Neural cell (in vitro differentiated cells): Measurements from ENCODE around the gene SPAAR. TPM values are rescaled to one million over a fixed set of nuclear protein-coding genes. Genes with fewer than 3 reads are reported as not detected.

Source experiments
- H2AFZ ChIP-seq: fragments of 200-600, 300-800 bp; sonication (generic), shearing (Covaris generic); 2 replicates; pipeline ENCODE4 v1.6.0; 2014; ENCODE audit warnings: low read depth, mild to moderate bottlenecking, antibody characterized with exemption, low read length, moderate library complexity
- H3F3A ChIP-seq: fragments of 200-600 bp; shearing (Covaris generic); 2 replicates; pipeline ENCODE4 v1.6.1; 2016; ENCODE audit warnings: mild to moderate bottlenecking, moderate library complexity, mixed read lengths, antibody characterized with exemption, low read length; ENCODE audit not compliant: insufficient read depth, poor library complexity, severe bottlenecking
- H3K27ac ChIP-seq: fragments of 200-600, 300-800 bp; sonication (generic), shearing (Covaris generic); 2 replicates; pipeline ENCODE4 v1.5.1; 2014; ENCODE audit warnings: mild to moderate bottlenecking, low read length, moderate library complexity
- H3K27me3 ChIP-seq: fragments of 300-800, 200-600 bp; sonication (generic), shearing (Covaris generic); 2 replicates; pipeline ENCODE4 v1.6.0; 2014; ENCODE audit warnings: mild to moderate bottlenecking, low read depth, low read length, moderate library complexity; ENCODE audit not compliant: insufficient read depth
- H3K36me3 ChIP-seq: fragments of 300-800, 200-600 bp; sonication (generic), shearing (Covaris generic); 2 replicates; pipeline ENCODE4 v1.5.1; 2014; ENCODE audit warnings: mild to moderate bottlenecking, antibody characterized with exemption, low read length, moderate library complexity; ENCODE audit not compliant: insufficient read depth
- H3K4me2 ChIP-seq: fragments of 300-800, 200-600 bp; sonication (generic), shearing (Covaris generic); 2 replicates; pipeline ENCODE4 v1.6.0; 2014; ENCODE audit warnings: mild to moderate bottlenecking, low read length
- H3K4me3 ChIP-seq: fragments of 300-800, 200-600 bp; sonication (generic), shearing (Covaris generic); 2 replicates; pipeline ENCODE4 v1.5.1; 2014; ENCODE audit warnings: mild to moderate bottlenecking, low read length, moderate library complexity
- H3K79me2 ChIP-seq: fragments of 200-600 bp; shearing (Covaris generic); replicated peaks from 2 replicates; pipeline ENCODE4 v1.6.0; 2014; ENCODE audit warnings: mild to moderate bottlenecking, low read length, moderate library complexity; ENCODE audit not compliant: insufficient read depth
- H3K9ac ChIP-seq: fragments of 300-800, 200-600 bp; sonication (generic), shearing (Covaris generic); 2 replicates; pipeline ENCODE4 v1.6.1; 2016; ENCODE audit warnings: mild to moderate bottlenecking, low read length, mixed read lengths
- H3K9me2 ChIP-seq: fragments of 200-600 bp; shearing (Covaris generic); 2 replicates; pipeline ENCODE4 v1.6.1; 2016; ENCODE audit warnings: mild to moderate bottlenecking, low read length, mixed read lengths; ENCODE audit not compliant: insufficient read depth
- H3K9me3 ChIP-seq: fragments of 200-600, 300-800 bp; sonication (generic), shearing (Covaris generic); 2 replicates; pipeline ENCODE4 v1.6.1; 2016; ENCODE audit warnings: mild to moderate bottlenecking, mixed run types, low read length, moderate library complexity, mixed read lengths
- H4K20me1 ChIP-seq: fragments of 200-600 bp; shearing (Covaris generic); 2 replicates; pipeline ENCODE4 v1.6.1; 2016; ENCODE audit warnings: mild to moderate bottlenecking, mixed run types; ENCODE audit not compliant: insufficient read depth
- CTCF ChIP-seq: fragments of 450-650 bp; IDR thresholded peaks from 2 replicates; pipeline ENCODE4 v1.5.1; 2014; ENCODE audit warnings: antibody characterized with exemption, mild to moderate bottlenecking, moderate library complexity; ENCODE audit not compliant: poor library complexity, severe bottlenecking
- EP300 ChIP-seq: fragments of 450-650 bp; conservative IDR thresholded peaks from 2 replicates; pipeline ENCODE4 v1.6.1; 2014; ENCODE audit warnings: antibody characterized with exemption, mild to moderate bottlenecking, moderate library complexity; ENCODE audit not compliant: poor library complexity, severe bottlenecking
- EZH2 ChIP-seq: fragments of 200-600, 300-800 bp; shearing (Covaris generic), sonication (generic); IDR thresholded peaks from 2 replicates; pipeline ENCODE4 v1.6.1; 2014; ENCODE audit warnings: antibody characterized with exemption, low read length, borderline replicate concordance, mild to moderate bottlenecking; ENCODE audit not compliant: insufficient read depth, poor library complexity, severe bottlenecking
- MXI1 ChIP-seq: fragments of 450-650 bp; conservative IDR thresholded peaks from 2 replicates; pipeline ENCODE4 v1.6.1; 2014; ENCODE audit warnings: antibody characterized with exemption, mild to moderate bottlenecking; ENCODE audit not compliant: poor library complexity, severe bottlenecking
- POLR2AphosphoS5 ChIP-seq: IDR thresholded peaks from 2 replicates; pipeline ENCODE4 v1.6.1; 2012
- RAD21 ChIP-seq: fragments of 450-650 bp; conservative IDR thresholded peaks from 2 replicates; pipeline ENCODE4 v1.6.1; 2014; ENCODE audit warnings: antibody characterized with exemption, mild to moderate bottlenecking, moderate library complexity
- REST ChIP-seq: IDR thresholded peaks from 2 replicates; pipeline ENCODE4 v1.6.1; 2012; ENCODE audit warnings: borderline replicate concordance
- SMC3 ChIP-seq: fragments of 450-650 bp; conservative IDR thresholded peaks from 2 replicates; pipeline ENCODE4 v1.6.1; 2014; ENCODE audit warnings: antibody characterized with exemption, mild to moderate bottlenecking, moderate library complexity; ENCODE audit not compliant: poor library complexity
- TAF1 ChIP-seq: IDR thresholded peaks from 2 replicates; pipeline ENCODE4 v1.6.1; 2012; ENCODE audit warnings: low read depth
- polyA plus RNA-seq: library from polyadenylated mRNA; depleted of rRNA; stranded (reverse); fragments of >200 nt; gene quantifications from 2 replicates; pipeline ENCODE4 v1.2.3, GENCODE V29; 2014

SPAAR gene
- polyA plus RNA-seq, 1 donor from 2014 or later, result 0.35 TPM

- H3K4me3 ChIP-seq, result no peak overlapping the region
- no peak overlapping the region for H3K9ac ChIP-seq
- TF ChIP-seq CTCF (no peak), TAF1 (no peak), MXI1 (no peak), POLR2AphosphoS5 (no peak), EP300 (no peak), RAD21 (no peak), REST (no peak), SMC3 (no peak), EZH2 (no peak)
These were observed 2.2 kb upstream of the SPAAR start for GRCh38 chr9:35906923-35907699.

GRCh38 chr9:35907711-35908503 lies 1.4 kb upstream of the SPAAR start:
- H3K79me2 ChIP-seq, result no peaks in the 10 kb centered on the region
- TF ChIP-seq REST (no peak), SMC3 (no peak), TAF1 (no peak), MXI1 (no peak), POLR2AphosphoS5 (no peak), RAD21 (no peak), EZH2 (no peak), CTCF (no peak), EP300 (no peak)
- no peak overlapping the region for H3K4me3 ChIP-seq
- H3K36me3 ChIP-seq, result no peaks in the 10 kb centered on the region
- no peak overlapping the region for H3K9ac ChIP-seq
- no peaks in the 10 kb centered on the region for H3F3A ChIP-seq
- H3K27me3 ChIP-seq, result no peaks in the 10 kb centered on the region
- H3K4me2 ChIP-seq, result no peak overlapping the region
- no peak overlapping the region for H3K27ac ChIP-seq
- H4K20me1 ChIP-seq, result no peaks in the 10 kb centered on the region
- no peaks in the 10 kb centered on the region for H3K9me3 ChIP-seq
- no peaks in the 10 kb centered on the region for H3K9me2 ChIP-seq
- no peak overlapping the region for H2AFZ ChIP-seq

More at GRCh38 chr9:35906923-35907699, 2.2 kb upstream of the SPAAR start:
- no peaks in the 10 kb centered on the region for H3K36me3 ChIP-seq
- no peaks in the 10 kb centered on the region for H3K27me3 ChIP-seq
- no peak overlapping the region for H3K4me2 ChIP-seq
- no peak overlapping the region for H2AFZ ChIP-seq
- no peaks in the 10 kb centered on the region for H3K9me3 ChIP-seq
- H3K79me2 ChIP-seq, result no peaks in the 10 kb centered on the region
- H3K9me2 ChIP-seq, result no peaks in the 10 kb centered on the region
- H3F3A ChIP-seq, result no peaks in the 10 kb centered on the region
- no peak overlapping the region for H3K27ac ChIP-seq
- H4K20me1 ChIP-seq, result no peaks in the 10 kb centered on the region
